ENCODE data around the gene ATP5PO.

DNA sequence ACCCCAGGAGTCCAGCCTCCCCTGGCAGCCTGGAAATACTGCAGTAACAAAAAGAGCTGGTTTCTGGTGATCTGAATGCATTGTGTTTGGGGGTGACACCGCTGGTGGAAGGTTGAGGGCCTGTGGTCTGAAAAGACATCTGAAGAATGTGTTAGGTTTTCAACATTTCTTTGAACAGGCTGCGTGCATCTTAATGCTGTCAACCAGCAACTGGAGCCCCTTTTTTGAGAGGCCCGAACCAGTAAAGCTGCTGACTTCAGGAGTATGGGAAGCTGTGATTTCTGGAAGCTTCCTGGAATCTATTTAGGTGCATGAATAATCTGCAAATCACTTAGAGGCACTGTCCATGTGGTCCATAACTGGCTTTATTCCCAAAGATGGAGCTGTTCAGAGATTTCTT is 17.0 kb downstream of the ATP5PO start:
- TF ChIP-seq, protein P1, sequence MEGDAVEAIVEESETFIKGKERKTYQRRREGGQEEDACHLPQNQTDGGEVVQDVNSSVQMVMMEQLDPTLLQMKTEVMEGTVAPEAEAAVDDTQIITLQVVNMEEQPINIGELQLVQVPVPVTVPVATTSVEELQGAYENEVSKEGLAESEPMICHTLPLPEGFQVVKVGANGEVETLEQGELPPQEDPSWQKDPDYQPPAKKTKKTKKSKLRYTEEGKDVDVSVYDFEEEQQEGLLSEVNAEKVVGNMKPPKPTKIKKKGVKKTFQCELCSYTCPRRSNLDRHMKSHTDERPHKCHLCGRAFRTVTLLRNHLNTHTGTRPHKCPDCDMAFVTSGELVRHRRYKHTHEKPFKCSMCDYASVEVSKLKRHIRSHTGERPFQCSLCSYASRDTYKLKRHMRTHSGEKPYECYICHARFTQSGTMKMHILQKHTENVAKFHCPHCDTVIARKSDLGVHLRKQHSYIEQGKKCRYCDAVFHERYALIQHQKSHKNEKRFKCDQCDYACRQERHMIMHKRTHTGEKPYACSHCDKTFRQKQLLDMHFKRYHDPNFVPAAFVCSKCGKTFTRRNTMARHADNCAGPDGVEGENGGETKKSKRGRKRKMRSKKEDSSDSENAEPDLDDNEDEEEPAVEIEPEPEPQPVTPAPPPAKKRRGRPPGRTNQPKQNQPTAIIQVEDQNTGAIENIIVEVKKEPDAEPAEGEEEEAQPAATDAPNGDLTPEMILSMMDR (IDR thresholded peaks at IDR 0.05): no peak
- no peak for TF ChIP-seq POLR2A (IDR thresholded peaks at IDR 0.05)
